RWPE1 (cell line): ENCODE data around the gene ADCY1.

Experiments
- CTCF ChIA-PET: fragments of 350-600 bp; sonication (Branson Sonifier 250); formaldehyde crosslinking; extraction: SDS; loops from one replicate; lab custom pipeline; 2021; lab: Yijun Ruan, JAX
- POLR2A ChIA-PET: fragments of 400-600 bp; formaldehyde crosslinking; extraction: SDS; loops from one replicate; lab custom pipeline; 2020; ENCODE audit warnings: antibody characterized with exemption; ENCODE audit not compliant: low non-redundant PET; lab: Yijun Ruan, JAX
- DNase-seq: peaks from one replicate; pipeline ENCODE4 v3.0.0; 2012; ENCODE audit warnings: low spot score
- H3K27ac ChIP-seq: fragments of 450-650 bp; 2 replicates; pipeline ENCODE4 v1.5.1; 2017
- CTCF ChIP-seq: fragments of 450-650 bp; conservative IDR thresholded peaks from 2 replicates; pipeline ENCODE4 v1.5.1; 2017; ENCODE audit warnings: low read depth, mild to moderate bottlenecking

Gene ADCY1

GRCh38 chr7:45594745-45595535 lies 20.8 kb downstream of the ADCY1 start:
- no peak for TF ChIP-seq CTCF
- ChIA-PET POLR2A (no interaction called here), CTCF (no interaction called here)
- H3K27ac ChIP-seq = no peak overlapping the region
- no peak for DNase-seq

- H3K27ac ChIP-seq = no peak overlapping the region
- ChIA-PET POLR2A (no interaction called here), CTCF (no interaction called here)
- DNase-seq = no peak
- TF ChIP-seq CTCF = no peak
Measured at GRCh38 chr7:45595809-45596664, 21.9 kb downstream of the ADCY1 start.

GRCh38 chr7:45596665-45597095 lies 22.5 kb downstream of the ADCY1 start:
- DNase-seq = no peak
- no peak for TF ChIP-seq CTCF
- no peak overlapping the region for H3K27ac ChIP-seq
- POLR2A ChIA-PET = no interaction called here
- CTCF ChIA-PET = no interaction called here

- ChIA-PET POLR2A (no interaction called here), CTCF (no interaction called here)
- TF ChIP-seq CTCF = no peak
- H3K27ac ChIP-seq = no peak overlapping the region
- no peak for DNase-seq
Measured at GRCh38 chr7:45597286-45597984, 23.3 kb downstream of the ADCY1 start.

GRCh38 chr7:45598886-45599520 lies 24.8 kb downstream of the ADCY1 start:
- H3K27ac ChIP-seq = no peak overlapping the region
- CTCF ChIA-PET = no interaction called here
- no peak for DNase-seq
- no peak for TF ChIP-seq CTCF
- POLR2A ChIA-PET = no interaction called here
